DND-41 (cell line): Measurements from ENCODE around the gene CCT8.

Experiments used
- EZH2 ChIP-seq: IDR thresholded peaks from 3 replicates; pipeline ENCODE4 v1.6.1; 2012; ENCODE audit warnings: borderline replicate concordance, low read depth, mild to moderate bottlenecking, moderate library complexity, low read length, inconsistent platforms; ENCODE audit not compliant: severe bottlenecking
- TF ChIP-seq, protein P1 (sequence below): IDR thresholded peaks from 2 replicates; pipeline ENCODE4 v1.5.1; 2012; ENCODE audit warnings: borderline replicate concordance, low read length, moderate library complexity, mild to moderate bottlenecking; ENCODE audit not compliant: poor library complexity, severe bottlenecking; ENCODE audit errors: extremely low read depth

DNA sequence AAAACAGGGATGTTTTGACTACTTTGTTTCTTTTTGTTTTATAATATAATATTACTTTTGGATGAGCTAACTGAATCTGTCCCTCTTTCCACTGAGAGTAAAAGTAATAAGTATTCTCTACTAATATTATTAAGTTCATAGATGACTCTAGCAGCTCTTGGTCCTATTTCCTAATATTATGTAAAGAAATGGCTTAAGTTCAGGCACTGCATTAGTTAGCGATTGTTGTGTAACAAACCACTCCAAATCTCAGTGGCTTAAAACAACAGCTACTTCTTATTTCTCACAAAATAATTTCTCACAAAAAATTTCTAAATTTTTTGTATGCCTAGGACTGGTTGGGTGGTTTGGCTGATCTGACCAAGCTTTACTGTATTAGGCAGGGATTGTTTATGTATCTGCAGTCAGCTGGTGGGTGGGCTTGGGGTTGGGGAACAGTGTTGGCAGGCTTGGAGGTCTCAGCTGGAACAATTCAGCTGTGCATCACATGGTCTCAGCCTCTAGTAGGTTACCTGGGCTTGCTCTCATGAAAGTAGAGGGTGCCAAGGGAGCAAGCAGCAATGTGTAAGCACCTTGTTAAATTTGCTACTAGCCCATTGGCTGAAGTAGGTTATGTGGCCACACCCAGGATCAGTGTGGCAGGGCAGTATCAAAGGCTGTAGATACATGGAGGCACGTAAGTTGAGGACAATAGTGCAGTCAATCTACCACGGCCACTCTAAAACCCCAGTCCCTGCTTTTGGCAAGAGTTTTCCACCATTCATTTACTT, 8.8 kb upstream of the CCT8 start:
- TF ChIP-seq, protein P1, sequence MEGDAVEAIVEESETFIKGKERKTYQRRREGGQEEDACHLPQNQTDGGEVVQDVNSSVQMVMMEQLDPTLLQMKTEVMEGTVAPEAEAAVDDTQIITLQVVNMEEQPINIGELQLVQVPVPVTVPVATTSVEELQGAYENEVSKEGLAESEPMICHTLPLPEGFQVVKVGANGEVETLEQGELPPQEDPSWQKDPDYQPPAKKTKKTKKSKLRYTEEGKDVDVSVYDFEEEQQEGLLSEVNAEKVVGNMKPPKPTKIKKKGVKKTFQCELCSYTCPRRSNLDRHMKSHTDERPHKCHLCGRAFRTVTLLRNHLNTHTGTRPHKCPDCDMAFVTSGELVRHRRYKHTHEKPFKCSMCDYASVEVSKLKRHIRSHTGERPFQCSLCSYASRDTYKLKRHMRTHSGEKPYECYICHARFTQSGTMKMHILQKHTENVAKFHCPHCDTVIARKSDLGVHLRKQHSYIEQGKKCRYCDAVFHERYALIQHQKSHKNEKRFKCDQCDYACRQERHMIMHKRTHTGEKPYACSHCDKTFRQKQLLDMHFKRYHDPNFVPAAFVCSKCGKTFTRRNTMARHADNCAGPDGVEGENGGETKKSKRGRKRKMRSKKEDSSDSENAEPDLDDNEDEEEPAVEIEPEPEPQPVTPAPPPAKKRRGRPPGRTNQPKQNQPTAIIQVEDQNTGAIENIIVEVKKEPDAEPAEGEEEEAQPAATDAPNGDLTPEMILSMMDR: no peak
- TF ChIP-seq EZH2: no peak
